ENCODE results near the gene RAB10. TPM values are rescaled to one million over a fixed set of nuclear protein-coding genes. Genes with fewer than 3 reads are reported as not detected.

RAB10 gene
- total RNA-seq, 1 experiment from 2014 or later = 167 TPM

DNA sequence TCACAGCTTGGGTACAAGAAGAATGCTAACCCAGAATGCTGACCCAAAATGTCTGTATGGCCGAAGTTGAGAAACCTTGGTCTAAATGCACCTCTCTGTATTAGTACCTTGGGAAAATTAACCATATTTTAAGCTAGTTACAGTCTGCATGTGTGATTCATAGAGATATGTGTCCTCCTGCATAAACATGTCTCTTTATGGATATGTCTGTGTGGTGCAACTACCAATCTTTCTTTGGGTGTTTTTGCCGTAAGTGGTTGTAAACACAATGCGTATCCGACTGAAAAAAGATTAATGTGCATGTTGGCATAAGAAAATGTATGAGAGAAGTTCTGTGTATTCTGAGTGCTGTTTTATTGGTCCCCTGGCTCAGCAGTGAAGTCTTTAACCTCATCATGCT, 84.8 kb downstream of the RAB10 start:
- peaks cover 4% of the 10 kb centered on the region for H4K20me1 ChIP-seq (ENCODE audit: insufficient read depth)
- ATAC-seq = no peak
- CTCF ChIA-PET = no interaction called here

More for the DNA sequence above, 84.8 kb downstream of the RAB10 start:
- intact Hi-C loops (cut with micrococcal nuclease) = no loop called here
- BruUV-seq (replicated peaks) = no TSS peak
- H3K27me3 ChIP-seq (ENCODE audit: insufficient read depth, low read length) = no peaks in the 10 kb centered on the region
- ChIA-PET POLR2A (no interaction called here), RAD21 (ENCODE audit: low non-redundant PET in 1 of 2, low total read pairs in 2 of 2, uncharacterized antibody in 2 of 2, unreplicated experiment in 2 of 2) (no interaction called here)
- H3K9me3 ChIP-seq (ENCODE audit: control insufficient read depth in 1 of 2, insufficient read depth in 1 of 2, low read depth in 1 of 2, low read length in 2 of 2) = no peaks in the 10 kb centered on the region
- 0 out of 4 replicates have a peak, but pooled peaks cover 0 to 3% of the 10 kb centered on the region in 2 experiments for H3K36me3 ChIP-seq (ENCODE audit: control insufficient read depth in 1 of 2, insufficient read depth in 2 of 2, low read length in 2 of 2)
- H3K9me2 ChIP-seq (ENCODE audit: insufficient read depth) = no peaks in the 10 kb centered on the region
- TF ChIP-seq CBX3 (IDR thresholded peaks at IDR 0.05; ENCODE audit: low read depth) (no peak), POLR2A (IDR thresholded peaks at IDR 0.05; ENCODE audit: borderline replicate concordance, extremely low read depth, insufficient read depth, insufficient read length) (no peak), CEBPB (IDR thresholded peaks at IDR 0.05; ENCODE audit: low read depth) (no peak), TCF7L2 (IDR thresholded peaks at IDR 0.05; ENCODE audit: borderline replicate concordance, extremely low read depth, insufficient read depth, insufficient read length) (no peak), JUND (IDR thresholded peaks at IDR 0.05) (no peak), FOSL1 (IDR thresholded peaks at IDR 0.05; ENCODE audit: low read depth) (no peak), ELF1 (IDR thresholded peaks at IDR 0.05; ENCODE audit: borderline replicate concordance, low read depth) (no peak), RAD21 (IDR thresholded peaks at IDR 0.05; ENCODE audit: low read depth) (no peak), EZH2phosphoT487 (IDR thresholded peaks at IDR 0.05; ENCODE audit: borderline replicate concordance) (no peak), SP1 (IDR thresholded peaks at IDR 0.05; ENCODE audit: low read depth) (no peak), ZNF274 (IDR thresholded peaks at IDR 0.05; ENCODE audit: low read depth, low read length) (no peak), ZFX (IDR thresholded peaks at IDR 0.05) (no peak)
- TF ChIP-seq, protein P1, sequence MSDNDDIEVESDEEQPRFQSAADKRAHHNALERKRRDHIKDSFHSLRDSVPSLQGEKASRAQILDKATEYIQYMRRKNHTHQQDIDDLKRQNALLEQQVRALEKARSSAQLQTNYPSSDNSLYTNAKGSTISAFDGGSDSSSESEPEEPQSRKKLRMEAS (IDR thresholded peaks at IDR 0.05) = no peak
- TF ChIP-seq, protein P2, sequence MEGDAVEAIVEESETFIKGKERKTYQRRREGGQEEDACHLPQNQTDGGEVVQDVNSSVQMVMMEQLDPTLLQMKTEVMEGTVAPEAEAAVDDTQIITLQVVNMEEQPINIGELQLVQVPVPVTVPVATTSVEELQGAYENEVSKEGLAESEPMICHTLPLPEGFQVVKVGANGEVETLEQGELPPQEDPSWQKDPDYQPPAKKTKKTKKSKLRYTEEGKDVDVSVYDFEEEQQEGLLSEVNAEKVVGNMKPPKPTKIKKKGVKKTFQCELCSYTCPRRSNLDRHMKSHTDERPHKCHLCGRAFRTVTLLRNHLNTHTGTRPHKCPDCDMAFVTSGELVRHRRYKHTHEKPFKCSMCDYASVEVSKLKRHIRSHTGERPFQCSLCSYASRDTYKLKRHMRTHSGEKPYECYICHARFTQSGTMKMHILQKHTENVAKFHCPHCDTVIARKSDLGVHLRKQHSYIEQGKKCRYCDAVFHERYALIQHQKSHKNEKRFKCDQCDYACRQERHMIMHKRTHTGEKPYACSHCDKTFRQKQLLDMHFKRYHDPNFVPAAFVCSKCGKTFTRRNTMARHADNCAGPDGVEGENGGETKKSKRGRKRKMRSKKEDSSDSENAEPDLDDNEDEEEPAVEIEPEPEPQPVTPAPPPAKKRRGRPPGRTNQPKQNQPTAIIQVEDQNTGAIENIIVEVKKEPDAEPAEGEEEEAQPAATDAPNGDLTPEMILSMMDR (IDR thresholded peaks at IDR 0.05 in 2 of 3, conservative IDR thresholded peaks at IDR 0.05 in 1 of 3; ENCODE audit: borderline replicate concordance in 1 of 3, insufficient read depth in 1 of 3, low read depth in 2 of 3, low read length in 2 of 3) = no peak
- TF ChIP-seq, protein P3, sequence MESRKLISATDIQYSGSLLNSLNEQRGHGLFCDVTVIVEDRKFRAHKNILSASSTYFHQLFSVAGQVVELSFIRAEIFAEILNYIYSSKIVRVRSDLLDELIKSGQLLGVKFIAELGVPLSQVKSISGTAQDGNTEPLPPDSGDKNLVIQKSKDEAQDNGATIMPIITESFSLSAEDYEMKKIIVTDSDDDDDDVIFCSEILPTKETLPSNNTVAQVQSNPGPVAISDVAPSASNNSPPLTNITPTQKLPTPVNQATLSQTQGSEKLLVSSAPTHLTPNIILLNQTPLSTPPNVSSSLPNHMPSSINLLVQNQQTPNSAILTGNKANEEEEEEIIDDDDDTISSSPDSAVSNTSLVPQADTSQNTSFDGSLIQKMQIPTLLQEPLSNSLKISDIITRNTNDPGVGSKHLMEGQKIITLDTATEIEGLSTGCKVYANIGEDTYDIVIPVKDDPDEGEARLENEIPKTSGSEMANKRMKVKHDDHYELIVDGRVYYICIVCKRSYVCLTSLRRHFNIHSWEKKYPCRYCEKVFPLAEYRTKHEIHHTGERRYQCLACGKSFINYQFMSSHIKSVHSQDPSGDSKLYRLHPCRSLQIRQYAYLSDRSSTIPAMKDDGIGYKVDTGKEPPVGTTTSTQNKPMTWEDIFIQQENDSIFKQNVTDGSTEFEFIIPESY (IDR thresholded peaks at IDR 0.05; ENCODE audit: extremely low read depth, insufficient replicate concordance, low read length) = no peak
- TF ChIP-seq, protein P4, sequence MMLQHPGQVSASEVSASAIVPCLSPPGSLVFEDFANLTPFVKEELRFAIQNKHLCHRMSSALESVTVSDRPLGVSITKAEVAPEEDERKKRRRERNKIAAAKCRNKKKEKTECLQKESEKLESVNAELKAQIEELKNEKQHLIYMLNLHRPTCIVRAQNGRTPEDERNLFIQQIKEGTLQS (IDR thresholded peaks at IDR 0.05) = no peak
- no peak overlapping the region for H3K4me2 ChIP-seq (ENCODE audit: low read length)
- H3K4me1 ChIP-seq (ENCODE audit: control insufficient read depth in 1 of 2, insufficient read depth in 2 of 2, low read length in 2 of 2) = no peaks in the 10 kb centered on the region
- H3K79me2 ChIP-seq (ENCODE audit: insufficient read depth, low read length) = peaks cover 80% of the 10 kb centered on the region
- no peak overlapping the region for H3K4me3 ChIP-seq (replicated peaks in 1 of 2; ENCODE audit: low read depth in 1 of 2, low read length in 2 of 2)
- DNase-seq (ENCODE audit: low read depth, low spot score) = no peak
- no peak overlapping the region for H3K27ac ChIP-seq (ENCODE audit: low read depth, low read length)
- H3K9ac ChIP-seq (ENCODE audit: low read length) = no peak overlapping the region
- H2AFZ ChIP-seq (ENCODE audit: low read depth, low read length, poor library complexity, severe bottlenecking) = no peak overlapping the region

Data from HCT116 (cell line).